Measurements from ENCODE around the gene OR6S1.

Gene OR6S1, protein sequence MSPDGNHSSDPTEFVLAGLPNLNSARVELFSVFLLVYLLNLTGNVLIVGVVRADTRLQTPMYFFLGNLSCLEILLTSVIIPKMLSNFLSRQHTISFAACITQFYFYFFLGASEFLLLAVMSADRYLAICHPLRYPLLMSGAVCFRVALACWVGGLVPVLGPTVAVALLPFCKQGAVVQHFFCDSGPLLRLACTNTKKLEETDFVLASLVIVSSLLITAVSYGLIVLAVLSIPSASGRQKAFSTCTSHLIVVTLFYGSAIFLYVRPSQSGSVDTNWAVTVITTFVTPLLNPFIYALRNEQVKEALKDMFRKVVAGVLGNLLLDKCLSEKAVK

DNA sequence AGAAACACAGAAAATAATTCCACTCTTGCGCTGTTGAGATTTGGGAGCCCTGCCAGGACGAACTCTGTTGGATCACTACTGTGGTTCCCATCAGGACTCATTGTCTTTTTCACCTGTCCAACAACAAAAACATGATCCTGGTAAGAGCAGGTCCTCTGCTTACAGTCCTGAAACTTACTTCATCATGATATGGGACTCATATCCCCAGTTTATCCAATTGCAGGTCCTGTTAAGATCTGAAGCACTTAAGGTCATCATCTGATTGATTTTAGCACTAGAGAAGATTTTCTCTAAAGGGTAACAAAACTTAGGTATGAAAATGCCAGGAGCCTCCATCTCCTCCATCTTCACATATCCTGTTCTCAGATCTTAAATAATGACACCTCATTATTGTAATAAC is at the start of gene OR6S1:
Gene OR6S1 (minus strand): TSS at position 101 of the 400 bp plus-strand sequence. CDS start 0 bp downstream, at position 101.
- no peak for DNase-seq

DNA sequence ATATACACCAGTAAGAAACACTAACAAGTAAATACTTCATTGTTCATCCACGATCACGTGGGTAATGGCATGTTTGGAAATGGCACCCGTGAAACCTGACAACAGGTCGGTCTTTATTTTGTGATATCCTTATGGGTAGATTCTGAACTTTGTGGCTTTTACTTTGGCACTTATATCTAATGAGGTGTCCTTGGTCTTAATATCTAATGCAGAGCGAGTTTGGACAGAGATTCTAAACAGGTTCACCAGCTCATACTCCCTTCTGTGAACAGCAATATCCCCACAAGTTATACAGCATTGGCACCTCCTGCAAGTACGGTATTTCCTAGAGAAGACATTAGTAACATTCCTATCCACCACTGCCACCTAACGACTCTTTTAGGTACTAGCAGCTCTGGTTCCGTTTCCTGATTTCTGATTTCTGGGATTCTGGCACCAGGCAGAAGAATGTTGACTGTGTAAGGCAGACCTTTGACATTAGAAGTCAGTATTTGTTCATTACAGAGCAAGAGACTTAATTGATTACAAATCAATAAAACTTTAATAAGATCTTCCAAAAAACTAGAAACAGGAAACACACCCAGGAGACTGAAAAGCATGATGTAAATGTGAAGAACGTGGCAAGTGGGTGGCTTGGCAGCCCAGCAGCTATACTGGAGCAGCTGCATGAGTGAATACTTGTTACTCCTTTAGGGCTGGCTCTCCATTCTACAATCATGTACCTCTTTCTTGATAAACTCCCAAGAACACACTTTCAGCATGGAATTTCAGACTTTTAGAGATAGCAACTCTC is 49.6 kb upstream of the OR6S1 start:
- DNase-seq, result peak; percentile 61

DNA sequence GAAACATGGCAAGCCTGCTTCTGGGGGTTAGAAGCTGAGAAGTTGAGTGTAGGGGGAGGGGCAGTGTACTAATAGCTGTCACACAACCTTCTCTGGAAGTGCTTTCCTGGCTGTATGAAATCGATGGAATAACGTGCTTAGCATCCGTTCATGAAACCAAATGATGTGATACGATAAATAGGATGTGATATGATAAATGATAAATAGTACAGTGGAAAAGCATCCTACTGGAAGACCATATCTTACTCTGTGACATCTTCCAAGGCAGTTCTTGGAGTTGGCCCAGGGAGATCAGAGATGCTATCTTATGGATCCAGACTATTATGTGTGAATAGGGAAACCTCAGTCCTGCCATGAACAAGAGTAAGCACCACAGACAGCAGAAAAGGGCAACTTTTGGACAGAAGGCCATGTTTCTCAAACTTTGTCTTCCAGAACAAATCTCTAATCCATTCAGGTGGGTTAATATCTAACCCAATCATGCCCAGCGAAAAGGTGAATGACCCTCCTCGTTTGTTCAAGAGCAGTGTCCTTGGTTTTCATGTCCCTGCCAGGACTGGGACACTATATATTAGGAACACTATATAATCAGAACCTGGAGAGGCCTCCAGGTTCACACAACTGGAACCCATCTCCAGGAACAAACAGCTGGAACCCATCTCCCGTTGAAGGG is 46.8 kb upstream of the OR6S1 start, which contains the start of gene ANG:
Gene ANG (plus strand): TSS at position 598 of the 673 bp plus-strand sequence. CDS start 4,801 bp downstream, outside the sequence.
- DNase-seq, result no peak

DNA sequence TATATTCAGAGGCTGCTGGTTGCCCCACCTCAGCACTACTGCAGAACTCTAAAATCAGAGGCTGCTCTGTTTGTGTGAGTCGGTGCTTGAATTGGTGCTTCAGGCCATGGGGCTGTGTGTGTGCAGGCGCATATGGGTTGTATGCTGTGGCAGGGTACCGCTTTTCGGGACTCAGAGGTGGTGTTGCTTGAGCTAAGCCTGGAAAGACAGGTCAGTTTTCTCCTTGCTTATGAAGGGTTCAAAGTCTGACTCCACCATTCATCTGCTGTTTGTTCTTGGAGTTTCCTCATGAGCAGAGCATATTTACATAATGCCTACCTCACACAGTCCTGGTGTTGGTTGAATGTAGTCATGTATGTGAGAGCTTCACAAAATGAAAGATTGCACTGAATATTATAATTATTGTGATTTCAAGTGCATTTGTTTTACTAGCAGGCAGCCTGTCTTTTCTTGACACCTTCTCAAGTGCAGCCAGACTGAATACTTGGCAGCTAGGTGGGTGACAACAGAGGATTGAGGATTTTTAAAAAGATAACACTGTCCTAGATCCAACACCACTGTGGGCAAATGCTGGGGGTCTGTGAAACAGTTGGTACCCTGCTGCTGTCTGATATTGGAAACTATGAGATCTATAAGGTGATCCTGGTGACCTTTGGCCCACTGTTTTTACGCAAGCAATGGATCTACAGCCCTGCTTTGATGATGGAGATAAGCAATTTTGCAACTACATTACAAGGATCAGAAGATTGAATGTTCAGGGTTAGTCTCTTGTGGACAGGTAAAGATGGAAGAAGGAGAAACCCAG is 46.1 kb upstream of the OR6S1 start:
- DNase-seq, result no peak

DNA sequence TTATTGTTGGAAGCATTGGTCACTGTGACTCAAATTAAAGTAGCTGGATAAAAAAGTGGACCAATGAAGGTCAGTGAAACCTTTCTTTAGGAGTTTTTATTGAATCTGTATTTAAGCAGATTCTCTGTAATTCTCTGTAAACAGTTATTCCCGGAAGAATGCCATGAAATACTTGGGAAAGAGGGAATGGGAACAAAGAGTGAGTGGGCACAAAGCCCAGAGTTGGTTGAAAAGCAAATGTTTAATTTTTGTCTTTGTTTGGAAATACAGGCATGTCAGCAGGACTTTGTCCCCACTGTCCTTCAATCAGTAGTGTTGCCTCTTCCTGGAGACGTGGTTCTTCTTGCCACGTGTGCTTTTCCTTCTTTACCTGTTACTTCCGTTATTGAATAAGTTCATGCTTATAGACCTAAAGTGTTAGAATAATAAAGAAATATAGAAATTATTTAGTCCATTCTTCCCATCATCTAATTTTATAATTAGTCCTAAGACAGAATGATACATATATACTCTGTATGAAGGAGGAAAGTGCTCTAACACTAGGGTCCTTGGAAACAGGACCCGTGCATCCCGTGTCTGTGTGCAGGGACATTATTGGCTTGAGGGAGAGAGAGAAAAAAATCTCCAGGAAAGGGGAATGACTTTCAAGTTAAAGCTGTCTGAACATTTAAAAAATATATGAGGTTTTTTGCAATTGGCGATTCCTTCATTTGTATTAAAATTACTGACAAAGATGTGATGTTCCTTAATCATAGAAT is 45.1 kb upstream of the OR6S1 start:
- DNase-seq, result no peak

DNA sequence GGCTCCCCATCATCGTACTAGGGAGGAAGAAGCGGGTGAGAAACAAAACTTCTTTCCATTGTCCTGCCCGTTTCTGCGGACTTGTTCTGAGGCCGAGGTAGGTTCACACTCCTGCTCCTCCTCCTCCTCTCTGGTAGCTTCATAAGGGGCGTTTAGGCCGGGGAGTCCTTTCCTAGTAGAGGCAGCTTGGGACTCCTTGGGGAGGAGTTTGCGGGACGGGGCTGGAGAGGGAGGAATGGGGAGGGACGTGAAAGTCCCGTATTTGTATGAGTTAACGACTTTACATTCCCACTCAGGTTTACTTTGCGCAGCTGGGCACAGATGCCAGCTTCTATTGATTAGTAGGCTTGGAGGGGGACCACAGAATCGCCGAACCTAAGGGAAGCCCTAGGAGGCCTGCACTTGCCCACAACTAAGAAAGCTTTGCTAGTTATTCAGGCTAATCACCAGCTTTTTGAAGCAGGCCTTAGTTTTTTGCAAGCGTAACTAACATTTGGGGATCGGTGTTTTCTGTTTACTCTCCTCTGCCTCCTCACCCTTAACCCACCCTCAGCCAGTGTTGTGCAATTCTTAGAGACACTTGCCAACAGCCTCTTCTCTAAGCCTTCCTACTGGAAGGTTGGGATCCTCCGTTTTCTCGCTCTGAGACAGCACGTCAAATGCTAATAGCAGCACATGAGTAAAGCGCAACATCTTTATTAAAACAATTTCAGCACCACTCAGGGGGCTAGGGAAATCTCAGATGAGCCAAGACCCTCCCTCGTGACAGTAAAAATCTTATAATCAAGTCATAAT is 43.4 kb upstream of the OR6S1 start:
- DNase-seq, result no peak

DNA sequence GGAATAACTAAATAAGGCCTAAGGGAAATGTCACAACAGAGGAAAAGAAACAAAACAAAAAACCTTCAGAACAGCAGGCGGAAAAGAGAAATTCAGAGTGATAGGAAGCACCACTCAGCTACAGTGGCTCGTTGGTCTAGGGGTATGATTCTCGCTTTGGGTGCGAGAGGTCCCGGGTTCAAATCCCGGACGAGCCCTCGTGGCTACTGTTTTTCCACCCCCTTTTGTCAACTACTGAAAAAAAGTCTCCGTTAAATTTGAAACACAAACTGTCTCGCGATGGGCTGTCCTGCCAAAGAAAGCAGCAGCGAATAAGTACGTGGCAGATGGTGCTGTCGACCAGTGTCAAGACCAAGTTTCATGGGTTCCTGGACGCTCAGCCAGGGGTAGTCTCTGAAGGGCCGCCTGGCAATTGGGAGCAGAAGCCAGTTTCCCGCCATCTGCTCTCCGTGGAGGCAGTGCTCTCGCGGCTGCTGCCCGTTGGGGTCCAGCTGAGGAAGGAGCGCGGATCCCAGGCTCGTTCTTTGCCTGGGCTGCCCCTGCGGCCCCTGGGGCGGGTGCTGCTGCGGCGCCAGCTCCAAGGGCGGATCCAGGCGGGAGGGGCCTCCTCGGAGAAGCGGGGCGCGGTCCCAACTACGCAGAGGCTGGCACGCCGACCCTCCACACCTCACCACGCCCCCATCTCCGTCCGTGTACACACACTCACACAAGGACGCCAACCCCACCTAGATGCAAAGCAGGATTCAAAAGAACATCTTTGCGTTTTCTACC is 42.6 kb upstream of the OR6S1 start, which contains the start of gene RNASE4:
Gene RNASE4 (plus strand): TSS at position 670 of the 771 bp plus-strand sequence. CDS start 14,812 bp downstream, outside the sequence.
- peak; percentile 80 for DNase-seq

DNA sequence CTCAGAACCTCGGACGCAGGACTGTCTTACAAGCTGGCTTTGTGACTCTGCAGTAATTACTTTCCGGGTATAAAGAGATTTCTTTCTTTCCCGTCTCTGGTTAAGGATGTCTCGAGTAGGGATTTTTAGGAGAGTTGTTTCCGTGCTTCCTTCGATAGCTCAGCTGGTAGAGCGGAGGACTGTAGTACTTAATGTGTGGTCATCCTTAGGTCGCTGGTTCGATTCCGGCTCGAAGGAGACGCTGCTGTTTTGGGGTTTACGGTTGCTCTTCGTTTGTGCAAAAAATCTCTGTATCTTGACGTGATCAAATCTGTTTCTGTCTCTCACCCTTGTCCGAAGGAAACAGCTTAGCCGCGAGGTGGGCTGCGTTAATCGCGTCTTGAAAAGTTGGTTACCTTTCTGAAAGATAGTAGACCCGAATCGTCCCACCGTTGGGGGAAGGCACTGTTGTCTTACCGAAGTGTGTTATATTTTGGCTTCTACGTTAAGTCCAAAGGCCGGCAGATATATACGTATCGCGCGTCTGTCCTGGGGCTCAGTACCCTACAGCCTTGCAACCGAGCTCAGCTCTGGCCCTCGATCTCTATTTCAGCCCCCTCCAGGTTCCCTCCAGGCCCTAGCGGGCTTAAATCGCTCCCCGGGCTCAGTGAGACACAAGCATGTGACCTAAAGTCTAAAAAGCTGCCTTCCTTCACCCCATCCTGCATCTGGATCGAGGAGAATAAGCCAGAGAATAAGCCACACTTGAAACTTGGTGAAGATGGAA is 41.8 kb upstream of the OR6S1 start:
- peak; percentile 81 for DNase-seq

DNA sequence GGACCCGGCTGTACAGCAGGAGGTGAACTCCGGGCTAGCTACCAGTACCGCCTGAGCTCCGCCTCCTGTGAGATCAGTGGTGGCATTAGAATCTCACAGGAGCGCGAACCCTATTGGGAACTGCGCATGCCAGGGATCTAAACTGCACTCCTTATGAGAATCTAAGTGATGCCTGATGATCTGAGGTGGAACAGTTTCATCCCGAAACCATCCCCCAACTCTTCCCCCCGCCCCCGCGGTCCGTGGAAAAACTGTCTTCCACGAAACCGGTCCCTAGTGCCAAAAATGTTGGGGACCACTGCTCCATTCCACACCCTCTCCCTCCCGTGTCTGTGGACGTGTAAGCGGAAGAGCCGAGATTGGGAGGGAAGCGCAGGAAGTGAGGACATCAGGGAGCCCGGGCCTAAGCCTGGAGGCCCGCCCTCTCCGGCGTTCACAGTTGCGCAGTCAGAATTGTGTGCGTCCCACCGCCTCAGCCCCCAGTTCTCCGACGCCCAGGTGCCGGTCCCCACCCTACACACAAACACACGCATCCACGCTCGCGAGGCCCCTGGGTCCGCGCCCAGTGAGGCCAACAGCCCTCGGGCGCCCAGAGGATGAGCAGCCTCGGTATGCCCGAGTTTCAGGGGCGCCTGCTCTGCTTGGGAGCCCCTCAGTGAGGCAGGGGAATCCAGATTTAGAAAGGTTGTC is 41.1 kb upstream of the OR6S1 start:
- DNase-seq, result peak; percentile 85

DNA sequence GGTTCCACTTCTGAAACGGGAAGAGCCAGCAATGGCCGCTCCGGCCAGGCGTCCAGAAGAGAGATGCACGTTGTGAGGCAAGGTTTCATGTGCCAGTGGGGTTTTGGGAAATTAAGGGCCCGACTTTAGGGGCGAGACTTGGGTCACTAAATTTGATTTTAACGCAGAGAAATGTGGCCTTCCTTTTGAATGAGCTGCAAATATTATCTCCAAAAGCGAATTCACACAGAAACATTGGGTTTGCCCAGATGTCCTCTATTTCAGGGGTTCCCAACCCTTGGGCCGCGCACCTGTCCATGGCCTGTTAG is 40.6 kb upstream of the OR6S1 start:
- no peak for DNase-seq

DNA sequence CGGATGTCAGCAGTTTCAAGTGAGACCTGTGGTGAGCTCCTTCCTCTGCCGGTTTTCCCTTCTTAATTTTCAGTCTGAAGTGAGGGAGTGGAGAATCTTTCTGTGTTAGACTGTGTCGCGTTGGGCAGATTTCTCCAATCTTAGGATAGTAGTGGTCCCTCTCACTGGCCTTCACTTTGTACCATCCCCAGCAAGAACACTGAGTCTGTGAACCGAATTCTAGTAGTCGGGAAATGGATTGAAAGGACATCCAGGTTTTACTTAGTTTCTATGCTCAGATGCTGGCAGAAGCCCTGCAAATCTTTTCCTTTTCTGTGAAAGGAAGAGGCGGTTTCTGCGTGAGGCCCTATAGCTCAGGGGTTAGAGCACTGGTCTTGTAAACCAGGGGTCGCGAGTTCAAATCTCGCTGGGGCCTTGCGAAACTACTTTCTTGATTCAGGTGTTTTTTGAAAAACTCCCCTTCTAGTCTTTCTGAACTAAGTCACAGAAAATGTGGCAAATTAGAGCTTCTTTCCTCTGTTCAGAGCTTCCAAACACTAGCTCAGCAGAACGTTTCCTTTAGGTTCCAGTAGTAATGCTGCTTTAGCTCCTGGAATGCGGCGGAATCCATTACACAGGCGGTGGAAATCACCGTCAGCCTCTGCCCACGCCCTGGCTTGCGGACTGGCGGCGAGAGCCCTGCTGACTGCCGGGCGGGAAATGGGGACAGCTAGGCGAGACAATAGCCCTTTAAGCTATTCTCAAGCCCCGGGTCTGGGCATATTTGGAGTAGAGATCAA is 40.0 kb upstream of the OR6S1 start:
- peak; percentile 83 for DNase-seq

DNA sequence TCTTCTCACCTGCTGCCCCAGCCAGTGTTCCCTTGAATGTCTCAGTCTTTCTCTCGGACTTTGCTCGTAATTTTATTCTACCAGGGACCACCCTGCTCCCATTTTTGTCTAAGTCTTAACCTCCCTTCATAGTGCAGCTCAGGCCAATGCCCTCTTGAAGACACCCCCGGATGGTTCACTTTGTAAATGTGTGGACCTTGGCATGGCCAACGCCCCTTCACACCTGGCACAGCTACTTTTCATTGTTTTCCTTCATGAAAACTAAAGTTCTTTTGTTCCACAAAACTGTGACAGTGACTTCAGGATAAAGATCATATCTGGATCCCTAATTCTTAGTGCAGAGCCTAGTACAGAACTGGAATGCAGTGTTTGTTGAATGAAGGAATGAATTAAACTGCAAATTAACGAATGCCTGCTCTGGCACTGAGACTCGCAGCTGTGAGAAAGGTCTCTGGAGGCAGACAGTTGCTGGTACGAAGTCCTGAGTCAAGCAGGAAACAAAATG is 39.4 kb upstream of the OR6S1 start:
- DNase-seq, result peak; percentile 66

DNA sequence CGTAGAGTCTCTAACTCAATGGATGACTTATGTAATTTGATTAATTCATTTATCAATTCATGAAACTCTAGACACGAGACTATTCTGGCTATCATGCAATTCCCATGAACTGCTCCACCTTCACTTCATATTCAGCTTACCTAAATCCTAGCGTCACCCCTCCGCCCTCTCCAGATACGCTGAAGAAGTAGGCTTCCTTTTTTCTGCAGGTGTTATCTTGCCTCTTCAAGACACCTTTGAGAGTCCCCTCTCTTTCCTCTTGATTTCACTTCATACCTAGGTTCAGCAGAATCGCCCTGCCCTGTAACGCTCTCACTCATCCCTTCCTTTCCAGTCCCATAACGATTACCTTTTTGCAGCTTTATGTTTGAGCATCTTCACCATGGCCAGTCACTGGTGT is 38.9 kb upstream of the OR6S1 start:
- no peak for DNase-seq

DNA sequence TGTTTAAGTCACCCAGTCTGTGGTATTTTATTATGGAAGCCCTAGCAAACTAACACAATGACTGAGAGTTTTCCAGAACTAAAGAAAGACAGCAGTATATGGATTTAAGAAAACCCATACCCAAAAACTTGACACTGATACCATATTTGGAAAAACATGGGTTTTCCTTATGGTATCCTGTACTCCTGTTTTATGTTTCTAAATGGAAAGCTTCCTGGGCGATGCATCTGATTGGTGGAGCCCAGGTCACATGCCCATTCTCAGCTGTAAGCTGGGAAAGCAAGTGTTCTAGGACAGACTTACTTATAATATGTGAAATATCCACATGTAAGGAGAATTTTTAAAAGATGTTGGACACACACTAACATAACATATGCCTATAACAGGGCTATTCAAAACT is 38.4 kb upstream of the OR6S1 start:
- DNase-seq, result no peak

DNA sequence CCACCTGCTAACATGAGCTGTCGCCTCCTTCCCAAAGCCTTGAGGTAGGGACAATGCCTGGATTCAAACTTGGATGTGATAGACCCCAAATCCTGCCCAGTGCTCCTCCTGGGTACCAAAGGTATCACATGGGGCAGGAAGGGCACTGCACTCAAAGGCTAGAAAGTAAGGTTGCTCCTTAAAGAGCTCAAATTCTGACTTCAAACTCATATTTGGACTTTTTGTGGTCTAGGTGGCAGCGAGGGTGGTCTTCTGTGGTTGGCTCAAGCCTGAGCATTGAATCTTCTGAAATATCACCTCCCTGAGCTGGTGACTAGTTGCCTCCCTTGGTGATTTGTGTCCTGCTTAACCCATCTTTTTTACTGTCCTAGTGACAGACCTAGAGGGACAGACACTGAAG is 34.6 kb upstream of the OR6S1 start:
- no peak for DNase-seq

DNA sequence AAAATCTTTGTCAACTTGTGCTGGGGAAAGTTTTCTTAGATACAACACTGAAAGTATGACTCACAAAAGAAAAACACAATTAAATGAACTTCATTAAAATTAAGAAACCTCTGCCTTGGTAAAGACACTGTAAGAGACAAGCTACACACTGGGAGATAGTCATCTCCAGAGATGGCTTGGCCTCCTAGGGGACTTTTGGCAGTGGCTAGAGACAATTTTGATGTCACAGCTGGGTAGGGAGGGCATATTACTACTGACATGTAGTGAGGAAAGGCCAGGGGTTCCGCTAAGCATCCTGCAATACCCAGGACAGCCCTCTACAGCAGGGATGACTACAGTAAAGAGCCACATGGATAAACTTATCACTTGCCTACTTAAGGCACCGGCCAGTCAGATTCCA is 34.2 kb upstream of the OR6S1 start:
- no peak for DNase-seq

DNA sequence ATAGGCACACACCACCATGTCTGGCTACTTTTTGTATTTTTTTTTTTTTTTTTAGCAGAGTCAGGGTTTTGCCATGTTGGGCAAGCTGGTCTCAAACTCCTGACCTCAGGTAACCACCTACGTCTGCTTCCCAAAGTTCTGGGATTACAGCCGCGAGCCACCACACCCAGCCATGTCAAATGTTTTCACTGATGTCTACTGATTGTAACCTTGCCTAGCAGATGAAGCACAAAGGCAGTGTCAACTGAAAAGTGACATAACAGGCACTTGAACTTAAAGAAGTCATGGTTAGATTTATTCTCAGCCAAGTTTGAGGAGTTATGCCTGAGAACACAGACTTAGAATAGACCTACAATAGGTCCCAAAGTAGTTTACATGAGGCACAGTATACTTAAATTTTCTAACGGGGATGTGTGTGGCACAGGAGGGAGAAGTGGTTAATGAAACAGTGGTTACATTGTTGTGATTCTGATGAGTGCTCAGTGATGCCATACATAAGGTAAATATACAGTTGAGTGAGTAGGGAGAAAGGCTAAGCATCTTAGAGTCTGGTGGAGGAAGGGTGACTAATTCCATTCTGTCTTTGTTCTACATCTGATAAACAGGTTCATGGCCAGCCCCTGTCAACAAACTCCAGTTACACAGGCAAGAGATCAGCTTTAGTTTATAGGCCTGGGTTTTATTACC is 30.2 kb upstream of the OR6S1 start:
- DNase-seq, result no peak

Data from CD4-positive, alpha-beta T cell treated with Interleukin-17A for 4 hours (primary cell).